GM19043 (cell line): ENCODE results near the gene CRTC1.
A peak's percentile ranks its signal among the peaks of the same experiment; 100 is the strongest.

ENCODE experiments used
- ATAC-seq: cut with Tn5 transposase; IDR thresholded peaks from one replicate; pipeline ENCODE4 v1.9.1; 2021; ENCODE audit warnings: low read depth; ENCODE audit not compliant: unreplicated experiment

Gene CRTC1

GRCh38 chr19:18828786-18829185 is 145.3 kb downstream of the CRTC1 start:
- ATAC-seq = no peak

- no peak for ATAC-seq
These were observed 147.0 kb downstream of the CRTC1 start for GRCh38 chr19:18830488-18830887.

DNA sequence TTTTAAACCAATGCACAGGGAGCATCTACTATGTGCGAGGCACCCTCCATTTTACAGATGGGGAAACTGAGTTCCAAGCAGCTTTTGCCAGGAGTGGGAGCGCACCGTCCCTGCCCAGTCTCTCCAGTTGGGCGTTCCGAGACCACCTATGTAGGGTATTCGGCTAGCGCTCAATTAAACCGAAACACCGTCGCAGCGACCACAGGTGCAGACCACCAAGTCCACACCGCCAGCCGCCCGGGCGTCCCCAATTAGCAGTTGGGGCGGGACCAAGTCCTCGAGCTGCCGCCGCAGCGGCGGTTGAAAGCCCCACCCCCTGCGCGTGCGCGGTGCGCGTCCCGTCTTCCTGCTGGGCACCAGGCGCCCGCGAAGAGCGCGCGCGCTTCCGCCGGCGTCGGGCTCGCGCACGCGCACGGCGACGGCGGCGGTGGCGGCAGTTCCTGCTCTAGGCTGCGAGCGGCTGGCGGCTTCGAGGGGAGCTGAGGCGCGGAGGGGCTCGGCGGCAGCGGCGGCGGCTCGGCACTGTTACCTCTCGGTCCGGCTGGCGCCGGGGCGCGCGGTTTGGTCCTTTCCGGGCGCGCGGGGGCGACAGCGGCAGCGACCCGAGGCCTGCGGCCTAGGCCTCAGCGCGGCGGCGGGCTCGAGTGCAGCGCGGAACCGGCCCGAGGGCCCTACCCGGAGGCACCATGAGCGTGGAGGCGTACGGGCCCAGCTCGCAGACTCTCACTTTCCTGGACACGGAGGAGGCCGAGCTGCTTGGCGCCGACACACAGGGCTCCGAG is 148.2 kb downstream of the CRTC1 start, which contains the start of gene UPF1:
UPF1 (plus strand) TSS at position 436 of the 782 bp plus-strand sequence; CDS start at position 687, 251 bp downstream.
- ATAC-seq = peak; percentile 74
